ENCODE measurements around the gene ADRA1B.

DNA sequence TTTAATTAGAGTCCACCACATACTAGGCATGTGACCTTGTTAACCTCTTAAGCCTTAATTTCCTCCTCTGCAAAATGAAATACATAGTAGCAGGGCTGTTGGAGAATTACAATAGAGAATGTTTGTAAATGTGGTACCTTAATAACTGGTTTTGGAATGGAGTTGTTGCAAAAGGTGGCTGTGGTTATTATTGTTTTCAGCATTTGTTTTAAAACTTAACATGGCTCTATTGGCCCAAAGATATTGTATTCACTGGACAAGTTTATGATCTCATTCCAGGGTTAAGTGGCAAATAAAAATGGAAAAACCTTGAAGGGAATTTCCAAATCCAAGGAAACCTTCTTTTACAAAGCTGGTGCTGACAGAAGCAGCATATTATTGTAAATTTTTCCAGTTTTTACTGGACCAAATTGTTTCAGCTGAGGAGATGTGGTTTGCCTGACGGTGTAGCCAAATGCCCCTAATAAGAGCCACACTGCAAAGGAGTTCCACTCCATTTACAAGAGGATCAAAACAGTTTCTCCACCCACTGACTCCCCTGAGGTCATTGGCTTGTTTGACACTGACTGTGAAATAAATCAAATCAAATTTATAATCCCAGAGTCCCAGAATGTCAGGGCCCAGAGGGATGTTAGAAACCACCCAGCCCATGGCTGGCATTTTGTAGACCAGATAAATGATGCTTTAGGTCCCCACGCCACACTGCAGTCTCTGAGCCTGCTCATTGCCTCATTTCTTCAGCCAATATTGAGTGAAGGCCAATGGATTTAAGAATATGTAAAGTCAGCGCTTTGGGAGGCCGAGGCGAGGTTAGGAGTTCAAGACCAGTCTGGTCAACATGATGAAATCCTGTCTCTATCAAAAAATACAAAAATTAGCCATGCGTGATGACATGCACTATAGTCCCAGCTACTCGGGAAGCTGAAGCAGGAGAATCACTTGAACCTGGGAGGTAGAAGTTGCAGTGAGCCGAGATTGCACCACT is 45.2 kb downstream of the ADRA1B start:
- TF ChIP-seq POLR2A (IDR thresholded peaks at IDR 0.05; ENCODE audit: low read length) (no peak), GATA1 (IDR thresholded peaks at IDR 0.05; ENCODE audit: low read depth, low read length) (no peak)
